ENCODE data around the gene LTBP3.

LTBP3 gene

GRCh38 chr11:65506290-65506771 is 51.8 kb downstream of the LTBP3 start:
- H3K27ac ChIP-seq (ENCODE audit: low read depth, low read length), result peak overlapping the region; percentile 99
- peaks cover 81% of the 10 kb centered on the region for H3F3A ChIP-seq (ENCODE audit: control insufficient read depth, insufficient read depth)
- H3K9me3 ChIP-seq (ENCODE audit: control insufficient read depth, insufficient read depth, low read length), result no peaks in the 10 kb centered on the region
- peaks cover 29% of the 10 kb centered on the region for H4K20me1 ChIP-seq (ENCODE audit: control insufficient read depth, insufficient read depth, low read depth, low read length)
- H3K4me1 ChIP-seq (ENCODE audit: control insufficient read depth, low read length), result peaks cover 84% of the 10 kb centered on the region
- peak overlapping the region; percentile 85 for H3K4me3 ChIP-seq (ENCODE audit: low read length)
- no peaks in the 10 kb centered on the region for H3K9me2 ChIP-seq (replicated peaks; ENCODE audit: control insufficient read depth, low read length)
- H3K36me3 ChIP-seq (ENCODE audit: control insufficient read depth, low read length), result peaks cover 54% of the 10 kb centered on the region
- TF ChIP-seq EZH2phosphoT487 (IDR thresholded peaks at IDR 0.05; ENCODE audit: borderline replicate concordance, low read length) (no peak), CTCF (IDR thresholded peaks at IDR 0.05; ENCODE audit: low read depth, low read length, poor library complexity, severe bottlenecking) (no peak)
- peak overlapping the region; percentile 92 for H3K4me2 ChIP-seq (ENCODE audit: low read length)
- H3K27me3 ChIP-seq (ENCODE audit: control insufficient read depth, low read length), result no peaks in the 10 kb centered on the region
- H3K79me2 ChIP-seq (ENCODE audit: control insufficient read depth, low read length), result peaks cover 50% of the 10 kb centered on the region

GRCh38 chr11:65505466-65506289 is 52.5 kb downstream of the LTBP3 start:
- Histone ChIP-seq H3K4me2 (ENCODE audit: low read length) (peak overlapping the region; percentile 92), H3K79me2 (ENCODE audit: control insufficient read depth, low read length) (peaks cover 57% of the 10 kb centered on the region), H3K27me3 (ENCODE audit: control insufficient read depth, low read length) (no peaks in the 10 kb centered on the region), H3K4me3 (ENCODE audit: low read length) (peak overlapping the region; percentile 85), H3K4me1 (ENCODE audit: control insufficient read depth, low read length) (peaks cover 80% of the 10 kb centered on the region), H4K20me1 (ENCODE audit: control insufficient read depth, insufficient read depth, low read depth, low read length) (peaks cover 35% of the 10 kb centered on the region), H3K27ac (ENCODE audit: low read depth, low read length) (peak overlapping the region; percentile 99), H3K9me3 (ENCODE audit: control insufficient read depth, insufficient read depth, low read length) (no peaks in the 10 kb centered on the region), H3K36me3 (ENCODE audit: control insufficient read depth, low read length) (peaks cover 61% of the 10 kb centered on the region), H3K9me2 (replicated peaks; ENCODE audit: control insufficient read depth, low read length) (no peaks in the 10 kb centered on the region), H3F3A (ENCODE audit: control insufficient read depth, insufficient read depth) (peaks cover 88% of the 10 kb centered on the region)
- TF ChIP-seq EZH2phosphoT487 (IDR thresholded peaks at IDR 0.05; ENCODE audit: borderline replicate concordance, low read length), result no peak
- no peak for TF ChIP-seq CTCF (IDR thresholded peaks at IDR 0.05; ENCODE audit: low read depth, low read length, poor library complexity, severe bottlenecking)

GRCh38 chr11:65504674-65505465 is 53.3 kb downstream of the LTBP3 start:
- H3K27me3 ChIP-seq (ENCODE audit: control insufficient read depth, low read length), result no peaks in the 10 kb centered on the region
- H4K20me1 ChIP-seq (ENCODE audit: control insufficient read depth, insufficient read depth, low read depth, low read length), result peaks cover 41% of the 10 kb centered on the region
- peaks cover 74% of the 10 kb centered on the region for H3K4me1 ChIP-seq (ENCODE audit: control insufficient read depth, low read length)
- peaks cover 65% of the 10 kb centered on the region for H3K79me2 ChIP-seq (ENCODE audit: control insufficient read depth, low read length)
- H3K27ac ChIP-seq (ENCODE audit: low read depth, low read length), result peak overlapping the region; percentile 99
- H3K9me3 ChIP-seq (ENCODE audit: control insufficient read depth, insufficient read depth, low read length), result no peaks in the 10 kb centered on the region
- TF ChIP-seq CTCF (IDR thresholded peaks at IDR 0.05; ENCODE audit: low read depth, low read length, poor library complexity, severe bottlenecking) (no peak), EZH2phosphoT487 (IDR thresholded peaks at IDR 0.05; ENCODE audit: borderline replicate concordance, low read length) (no peak)
- peaks cover 69% of the 10 kb centered on the region for H3K36me3 ChIP-seq (ENCODE audit: control insufficient read depth, low read length)
- peaks cover 93% of the 10 kb centered on the region for H3F3A ChIP-seq (ENCODE audit: control insufficient read depth, insufficient read depth)
- H3K9me2 ChIP-seq (replicated peaks; ENCODE audit: control insufficient read depth, low read length), result no peaks in the 10 kb centered on the region
- H3K4me2 ChIP-seq (ENCODE audit: low read length), result peak overlapping the region; percentile 92
- peak overlapping the region; percentile 85 for H3K4me3 ChIP-seq (ENCODE audit: low read length)

All from DOHH2 (cell line).